ENCODE results near the gene CCL4.
"Not testable (repeated sequence)": the region's sequence is repeated elsewhere in the genome, so short reads cannot be mapped to it uniquely, and the experiment has no call there.

- TF ChIP-seq, protein P1, sequence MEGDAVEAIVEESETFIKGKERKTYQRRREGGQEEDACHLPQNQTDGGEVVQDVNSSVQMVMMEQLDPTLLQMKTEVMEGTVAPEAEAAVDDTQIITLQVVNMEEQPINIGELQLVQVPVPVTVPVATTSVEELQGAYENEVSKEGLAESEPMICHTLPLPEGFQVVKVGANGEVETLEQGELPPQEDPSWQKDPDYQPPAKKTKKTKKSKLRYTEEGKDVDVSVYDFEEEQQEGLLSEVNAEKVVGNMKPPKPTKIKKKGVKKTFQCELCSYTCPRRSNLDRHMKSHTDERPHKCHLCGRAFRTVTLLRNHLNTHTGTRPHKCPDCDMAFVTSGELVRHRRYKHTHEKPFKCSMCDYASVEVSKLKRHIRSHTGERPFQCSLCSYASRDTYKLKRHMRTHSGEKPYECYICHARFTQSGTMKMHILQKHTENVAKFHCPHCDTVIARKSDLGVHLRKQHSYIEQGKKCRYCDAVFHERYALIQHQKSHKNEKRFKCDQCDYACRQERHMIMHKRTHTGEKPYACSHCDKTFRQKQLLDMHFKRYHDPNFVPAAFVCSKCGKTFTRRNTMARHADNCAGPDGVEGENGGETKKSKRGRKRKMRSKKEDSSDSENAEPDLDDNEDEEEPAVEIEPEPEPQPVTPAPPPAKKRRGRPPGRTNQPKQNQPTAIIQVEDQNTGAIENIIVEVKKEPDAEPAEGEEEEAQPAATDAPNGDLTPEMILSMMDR (IDR thresholded peaks at IDR 0.05; ENCODE audit: low read depth, low read length, poor library complexity, severe bottlenecking): not testable (repeated sequence)
- not testable (repeated sequence) for TF ChIP-seq EZH2phosphoT487 (IDR thresholded peaks at IDR 0.05; ENCODE audit: borderline replicate concordance, low read length)
Observed at GRCh38 chr17:36082482-36083120, 21.0 kb upstream of the CCL4 start.

Measured in DOHH2 (cell line).